GM12874 (cell line): ENCODE results near the gene CRYGD.
"Not testable (repeated sequence)": the region's sequence is repeated elsewhere in the genome, so short reads cannot be mapped to it uniquely, and the experiment has no call there.

ENCODE experiments used
- CTCF ChIP-seq: IDR thresholded peaks from 2 replicates; pipeline ENCODE4 v1.5.1; 2011; ENCODE audit warnings: low read depth, mild to moderate bottlenecking, control low read depth, low read length, moderate library complexity; ENCODE audit not compliant: insufficient read depth

The CRYGD gene

DNA sequence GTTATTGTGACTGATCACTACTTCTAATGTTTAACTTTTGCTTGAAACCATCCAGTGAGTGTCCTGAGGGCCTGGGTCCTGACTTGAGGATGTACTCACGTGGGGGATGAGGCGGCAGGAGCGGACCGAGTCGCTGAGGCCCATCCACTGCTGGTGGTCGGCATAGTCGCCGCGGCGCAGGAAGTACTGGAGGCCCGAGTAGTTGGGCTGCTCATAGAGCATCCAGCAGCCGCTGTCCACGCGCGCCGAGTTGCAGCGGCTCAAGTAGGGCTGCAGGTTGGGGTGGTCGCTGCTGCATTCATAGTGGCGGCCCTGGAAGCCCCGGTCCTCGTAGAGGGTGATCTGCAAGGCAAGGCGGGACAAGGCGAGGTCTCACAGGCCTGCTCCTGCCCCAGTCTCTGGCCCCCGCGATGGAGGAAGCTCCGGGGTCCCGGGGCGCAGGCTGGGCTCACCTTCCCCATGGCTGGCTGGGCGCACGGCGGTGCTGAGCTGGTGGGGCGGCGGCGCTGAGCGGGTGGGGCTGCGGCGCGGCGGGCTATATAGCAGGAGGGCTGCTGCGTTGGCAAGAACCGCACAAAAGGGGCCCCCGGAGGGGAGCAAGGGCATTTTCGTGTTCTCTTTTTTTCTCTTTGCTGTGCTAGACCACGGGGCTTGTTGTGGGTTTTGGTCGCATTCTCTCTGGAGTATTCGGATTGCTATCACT is at the start of gene CRYGD:
CRYGD (minus strand) TSS at position 512 of the 703 bp plus-strand sequence; CDS start at position 461, 51 bp downstream.
- not testable (repeated sequence) for TF ChIP-seq CTCF

DNA sequence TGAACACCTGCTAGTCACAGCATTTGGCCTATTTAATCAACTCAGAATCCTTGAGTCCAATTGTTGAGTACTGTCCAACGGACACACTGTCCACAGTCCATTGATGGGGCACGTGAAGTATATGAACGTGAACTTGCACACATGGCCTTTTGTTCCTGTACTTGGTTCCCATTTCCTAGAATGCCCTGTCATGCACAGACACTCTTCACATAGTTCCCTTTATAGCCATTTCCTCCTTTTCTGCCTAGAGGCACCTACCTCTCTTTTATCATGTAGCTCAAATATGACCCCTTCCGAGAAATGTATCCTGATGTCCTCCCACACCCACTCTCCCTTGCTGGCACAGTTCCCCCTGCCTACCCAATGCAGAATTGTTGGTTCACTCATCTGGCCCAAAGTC is 47.8 kb upstream of the CRYGD start:
- TF ChIP-seq CTCF = no peak

- TF ChIP-seq CTCF = no peak
These were observed 40.8 kb upstream of the CRYGD start for GRCh38 chr2:208164951-208165755.

GRCh38 chr2:208163489-208163888 is 39.2 kb upstream of the CRYGD start, which contains the start of gene CRYGA:
Gene CRYGA, minus strand, starts transcription at chr2:208163589. Its CDS starts 33 bp downstream, at chr2:208163556.
- no peak for TF ChIP-seq CTCF

DNA sequence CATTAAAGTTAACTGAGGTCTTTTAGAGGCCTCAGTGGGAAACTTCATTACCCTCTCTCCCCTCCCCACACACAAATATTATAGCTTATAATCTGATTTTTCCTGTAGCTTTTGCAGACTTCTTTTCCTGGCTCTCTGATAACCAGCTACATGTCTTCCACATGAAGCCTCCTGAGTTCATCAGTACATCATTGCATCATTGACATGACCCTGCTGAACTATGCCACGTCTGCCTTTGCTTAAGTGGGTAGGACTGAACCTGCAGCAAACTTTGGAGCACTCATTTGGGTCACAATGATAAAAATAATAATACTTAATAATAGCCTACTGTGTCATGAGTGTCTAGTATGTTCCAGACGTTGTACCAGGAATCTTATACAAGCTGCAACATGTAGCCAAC is 32.1 kb upstream of the CRYGD start:
- TF ChIP-seq CTCF = no peak

- TF ChIP-seq CTCF = no peak
These were observed 28.8 kb upstream of the CRYGD start for GRCh38 chr2:208153156-208153555.

- TF ChIP-seq CTCF = no peak
These were observed 26.6 kb upstream of the CRYGD start for GRCh38 chr2:208150956-208151355.
